A673 (cell line): ENCODE results near the gene C12orf42.

Experiments
- EZH2 ChIP-seq: fragments of 200-600 bp; sonication (generic); IDR thresholded peaks from 2 replicates; pipeline ENCODE4 v1.6.1; 2017; ENCODE audit warnings: borderline replicate concordance, low read depth, mild to moderate bottlenecking, mixed read lengths, antibody characterized with exemption, low read length; ENCODE audit not compliant: poor library complexity, severe bottlenecking
- TF ChIP-seq, protein P1 (sequence below): fragments of 300-800, 200-600 bp; sonication (generic); conservative IDR thresholded peaks from 2 replicates; pipeline ENCODE4 v1.5.1; 2017; ENCODE audit warnings: low read depth, mild to moderate bottlenecking, antibody characterized with exemption, low read length, moderate library complexity, mixed read lengths

DNA sequence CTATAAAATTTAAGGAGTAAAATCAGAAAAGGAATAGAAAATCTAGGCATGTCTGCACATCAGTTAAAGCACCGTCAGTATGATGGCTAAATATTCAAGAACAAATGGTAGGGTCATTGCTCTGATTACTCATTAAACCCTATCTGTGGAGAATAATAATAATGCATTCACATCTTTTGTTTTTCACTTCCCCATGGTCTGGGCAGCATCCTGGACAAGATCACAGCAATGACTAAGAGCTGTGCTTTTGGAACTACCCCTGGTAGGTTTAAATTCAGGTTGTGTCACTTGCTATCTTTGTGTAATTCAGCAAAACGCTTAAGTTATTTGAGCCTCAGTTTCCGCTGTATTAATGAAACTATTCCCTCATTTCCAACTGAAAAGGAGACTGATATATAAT lies 33.1 kb downstream of the C12orf42 start:
- TF ChIP-seq, protein P1, sequence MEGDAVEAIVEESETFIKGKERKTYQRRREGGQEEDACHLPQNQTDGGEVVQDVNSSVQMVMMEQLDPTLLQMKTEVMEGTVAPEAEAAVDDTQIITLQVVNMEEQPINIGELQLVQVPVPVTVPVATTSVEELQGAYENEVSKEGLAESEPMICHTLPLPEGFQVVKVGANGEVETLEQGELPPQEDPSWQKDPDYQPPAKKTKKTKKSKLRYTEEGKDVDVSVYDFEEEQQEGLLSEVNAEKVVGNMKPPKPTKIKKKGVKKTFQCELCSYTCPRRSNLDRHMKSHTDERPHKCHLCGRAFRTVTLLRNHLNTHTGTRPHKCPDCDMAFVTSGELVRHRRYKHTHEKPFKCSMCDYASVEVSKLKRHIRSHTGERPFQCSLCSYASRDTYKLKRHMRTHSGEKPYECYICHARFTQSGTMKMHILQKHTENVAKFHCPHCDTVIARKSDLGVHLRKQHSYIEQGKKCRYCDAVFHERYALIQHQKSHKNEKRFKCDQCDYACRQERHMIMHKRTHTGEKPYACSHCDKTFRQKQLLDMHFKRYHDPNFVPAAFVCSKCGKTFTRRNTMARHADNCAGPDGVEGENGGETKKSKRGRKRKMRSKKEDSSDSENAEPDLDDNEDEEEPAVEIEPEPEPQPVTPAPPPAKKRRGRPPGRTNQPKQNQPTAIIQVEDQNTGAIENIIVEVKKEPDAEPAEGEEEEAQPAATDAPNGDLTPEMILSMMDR = no peak
- TF ChIP-seq EZH2 = no peak
